HCT116 (cell line): Measurements from ENCODE around the gene EXOC6B. TPM values are rescaled to one million over a fixed set of nuclear protein-coding genes. Genes with fewer than 3 reads are reported as not detected.

Source experiments
- ATAC-seq: fragments of 200-7000 bp; cut with Tn5 transposase; 2 replicates; pipeline ENCODE4 v1.9.1; 2020; ENCODE audit warnings: mild to moderate bottlenecking, moderate library complexity
- BruUV-seq: library from RNA; stranded (reverse); fragments of 400-500 nt; replicated peaks from 2 replicates; lab custom pipeline; 2021; lab: Mats Ljungman, UMichigan
- CTCF ChIA-PET: fragments of 300-600 bp; sonication (Branson Sonifier 250); formaldehyde crosslinking; loops from one replicate; lab custom pipeline; 2021; ENCODE audit warnings: antibody characterized with exemption; lab: Charles Lee
- POLR2A ChIA-PET: fragments of 300-600, 350-600 bp; sonication (Branson Sonifier 250); formaldehyde crosslinking; loops from one replicate; lab custom pipeline; 2021; ENCODE audit warnings: antibody characterized with exemption; lab: Charles Lee
- RAD21 ChIA-PET, 2 experiments: fragments of 300-600 bp; sonication (Branson Sonifier 250); formaldehyde crosslinking; loops; one replicate each; lab custom pipeline; 2023; ENCODE audit warnings: low total read pairs in 2 of 2; ENCODE audit not compliant: uncharacterized antibody in 2 of 2, unreplicated experiment in 2 of 2, low non-redundant PET in 1 of 2; lab: Charles Lee
- DNase-seq: peaks from one replicate; pipeline ENCODE4 v3.0.0-alpha.2; 2010; ENCODE audit warnings: low read depth, low spot score
- H2AFZ ChIP-seq: fragments of 200-600 bp; shearing (Covaris generic), sonication (generic); 2 replicates; pipeline ENCODE4 v1.6.1; 2017; ENCODE audit warnings: low read depth, mixed run types, mixed read lengths, antibody characterized with exemption, low read length; ENCODE audit not compliant: poor library complexity, severe bottlenecking
- H3K27ac ChIP-seq: 2 replicates; pipeline ENCODE4 v1.5.1; 2012; ENCODE audit warnings: low read depth, low read length
- H3K27me3 ChIP-seq: fragments of 200-600 bp; sonication (generic); 2 replicates; pipeline ENCODE4 v1.6.1; 2016; ENCODE audit warnings: mixed run types, low read length, mixed read lengths; ENCODE audit not compliant: insufficient read depth
- H3K36me3 ChIP-seq, 2 experiments: fragments of 200-500 bp in 1 of 2; fragments of 200-600 bp in 1 of 2; sonication (Bioruptor generic) in 1 of 2; sonication (generic) in 1 of 2; 2 replicates each; pipeline versions ENCODE4 v1.5.1 to v1.6.1; 2014 to 2016; ENCODE audit warnings: low read length in 2 of 2, inconsistent platforms in 1 of 2, mixed read lengths in 1 of 2, mixed run types in 1 of 2; ENCODE audit not compliant: insufficient read depth in 2 of 2, control insufficient read depth in 1 of 2
- H3K4me1 ChIP-seq, 2 experiments: fragments of 200-600 bp in 1 of 2; sonication (generic) in 1 of 2; 2 replicates each; pipeline versions ENCODE4 v1.5.1 to v1.6.1; 2012 to 2017; ENCODE audit warnings: low read length in 2 of 2, inconsistent platforms in 1 of 2, mild to moderate bottlenecking in 1 of 2, mixed read lengths in 1 of 2, mixed run types in 1 of 2, moderate library complexity in 1 of 2; ENCODE audit not compliant: insufficient read depth in 2 of 2, control insufficient read depth in 1 of 2
- H3K4me2 ChIP-seq: fragments of 200-600 bp; sonication (generic); 2 replicates; pipeline ENCODE4 v1.6.1; 2017; ENCODE audit warnings: mixed run types, low read length, mixed read lengths
- H3K4me3 ChIP-seq, 2 experiments: fragments of 200-600 bp in 1 of 2; sonication (generic) in 1 of 2; replicated peaks in 1 of 2; 2 replicates each; pipeline ENCODE4 v1.5.1; 2011 to 2016; ENCODE audit warnings: low read length in 2 of 2, control low read depth in 1 of 2, low read depth in 1 of 2, mild to moderate bottlenecking in 1 of 2, mixed read lengths in 1 of 2, mixed run types in 1 of 2
- H3K79me2 ChIP-seq: fragments of 200-600 bp; sonication (generic); 2 replicates; pipeline ENCODE4 v1.6.1; 2017; ENCODE audit warnings: mild to moderate bottlenecking, mixed run types, low read length, moderate library complexity, mixed read lengths; ENCODE audit not compliant: insufficient read depth
- H3K9ac ChIP-seq: fragments of 200-600 bp; sonication (generic); 2 replicates; pipeline ENCODE4 v1.6.1; 2016; ENCODE audit warnings: low read length, mixed read lengths
- H3K9me2 ChIP-seq: fragments of 200-600 bp; sonication (generic), shearing (Covaris generic); 2 replicates; pipeline ENCODE4 v1.6.1; 2017; ENCODE audit warnings: mixed run types, mild to moderate bottlenecking, moderate library complexity; ENCODE audit not compliant: insufficient read depth
- H3K9me3 ChIP-seq, 2 experiments: fragments of 200-500 bp in 1 of 2; fragments of 200-600 bp in 1 of 2; sonication (Bioruptor generic) in 1 of 2; sonication (generic) in 1 of 2; 2 replicates each; pipeline ENCODE4 v1.6.1; 2014 to 2017; ENCODE audit warnings: low read length in 2 of 2, mixed read lengths in 2 of 2, inconsistent platforms in 1 of 2, low read depth in 1 of 2, mild to moderate bottlenecking in 1 of 2, mixed run types in 1 of 2, moderate library complexity in 1 of 2; ENCODE audit not compliant: control insufficient read depth in 1 of 2, insufficient read depth in 1 of 2
- H4K20me1 ChIP-seq: fragments of 200-600 bp; sonication (generic), shearing (Covaris generic); 2 replicates; pipeline ENCODE4 v1.6.1; 2017; ENCODE audit warnings: mixed run types, mild to moderate bottlenecking, moderate library complexity; ENCODE audit not compliant: insufficient read depth
- CTCF ChIP-seq, 3 experiments: fragments of 200-600 bp in 1 of 3; sonication (generic) in 1 of 3; IDR thresholded peaks in 2 of 3; conservative IDR thresholded peaks in 1 of 3; 2 replicates each; pipeline ENCODE4 v1.5.1; 2012 to 2017; ENCODE audit warnings: low read depth in 2 of 3, low read length in 2 of 3, antibody characterized with exemption in 1 of 3, borderline replicate concordance in 1 of 3, control low read depth in 1 of 3, mild to moderate bottlenecking in 1 of 3, mixed read lengths in 1 of 3, mixed run types in 1 of 3, moderate library complexity in 1 of 3; ENCODE audit not compliant: insufficient read depth in 1 of 3
- EGR1 ChIP-seq: IDR thresholded peaks from 2 replicates; pipeline ENCODE4 v1.6.1; 2012; ENCODE audit warnings: low read depth
- EZH2phosphoT487 ChIP-seq: fragments of 200-600 bp; IDR thresholded peaks from 2 replicates; pipeline ENCODE4 v1.6.1; 2018; ENCODE audit warnings: antibody characterized with exemption, borderline replicate concordance
- POLR2AphosphoS5 ChIP-seq: IDR thresholded peaks from 2 replicates; pipeline ENCODE4 v1.6.1; 2011; ENCODE audit warnings: mild to moderate bottlenecking, low read depth, low read length, moderate library complexity
- SIN3A ChIP-seq: IDR thresholded peaks from 2 replicates; pipeline ENCODE4 v1.6.1; 2012; ENCODE audit warnings: low read depth
- SP1 ChIP-seq: IDR thresholded peaks from 2 replicates; pipeline ENCODE4 v1.6.1; 2012; ENCODE audit warnings: low read depth
- YY1 ChIP-seq: IDR thresholded peaks from 2 replicates; pipeline ENCODE4 v1.6.1; 2011; ENCODE audit warnings: low read length, low read depth, moderate library complexity, mild to moderate bottlenecking; ENCODE audit not compliant: insufficient replicate concordance; ENCODE audit errors: extremely low read depth
- ZNF274 ChIP-seq: fragments of 200-500 bp; sonication (Bioruptor generic); IDR thresholded peaks from 2 replicates; pipeline ENCODE4 v1.6.1; 2014; ENCODE audit warnings: mild to moderate bottlenecking, low read depth, low read length, inconsistent platforms
- intact Hi-C: fragments of 100-400 bp; cut with micrococcal nuclease; formaldehyde crosslinking; loops from 2 replicates; pipeline ENCODE4 v1.10.0; 2022
- total RNA-seq: library from RNA; stranded (reverse); gene quantifications from one replicate; pipeline ENCODE4 v1.2.1, GENCODE V29; 2021; ENCODE audit not compliant: unreplicated experiment

The EXOC6B gene
- total RNA-seq, 1 experiment from 2014 or later: 25.4 TPM

- TF ChIP-seq YY1 (no peak), ZNF274 (no peak)
Observed at GRCh38 chr2:72135921-72136320, 689.9 kb downstream of the EXOC6B start (continued).

GRCh38 chr2:72134997-72135800 lies 690.6 kb downstream of the EXOC6B start:
- no peaks in the 10 kb centered on the region for H3K79me2 ChIP-seq
- H3K9ac ChIP-seq: no peak overlapping the region
- no peak for ATAC-seq
- H3K4me2 ChIP-seq: no peak overlapping the region
- H2AFZ ChIP-seq: no peak overlapping the region
- POLR2A ChIA-PET: no interaction called here
- intact Hi-C loops: no loop called here
- no peak for DNase-seq
- no peaks in the 10 kb centered on the region; a peak in 1 of 4 replicates for H3K36me3 ChIP-seq
- H4K20me1 ChIP-seq: no peaks in the 10 kb centered on the region
- H3K27me3 ChIP-seq: no peaks in the 10 kb centered on the region
- no peak for TF ChIP-seq CTCF (IDR thresholded peaks at IDR 0.05 in 2 of 3, conservative IDR thresholded peaks at IDR 0.05 in 1 of 3; ENCODE audit: borderline replicate concordance in 1 of 3, insufficient read depth in 1 of 3, low read depth in 2 of 3, low read length in 2 of 3)
- no peak for TF ChIP-seq POLR2AphosphoS5
- no peak for TF ChIP-seq EZH2phosphoT487
- TF ChIP-seq SP1: no peak
- TF ChIP-seq SIN3A: no peak
- TF ChIP-seq EGR1: no peak
- no peaks in the 10 kb centered on the region for H3K9me3 ChIP-seq
- BruUV-seq: no TSS peak
- no peak overlapping the region for H3K4me3 ChIP-seq
- peaks cover 6 to 13% of the 10 kb centered on the region in 2 experiments; a peak in 2 of 4 replicates for H3K4me1 ChIP-seq
- CTCF ChIA-PET: no interaction called here
- no peak overlapping the region for H3K27ac ChIP-seq
- no peaks in the 10 kb centered on the region for H3K9me2 ChIP-seq
- RAD21 ChIA-PET: no interaction called here
